HepG2 (cell line): ENCODE measurements around the gene CDKN2AIP. TPM values are rescaled to one million over a fixed set of nuclear protein-coding genes. Genes with fewer than 3 reads are reported as not detected.

ENCODE experiments used
- AHDC1 ChIP-seq: sonication (generic); formaldehyde crosslinking; IDR thresholded peaks from 2 replicates; pipeline ENCODE4 v1.5.1; 2020; ENCODE audit warnings: mild to moderate bottlenecking, missing genetic modification reagents, borderline replicate concordance
- FOXJ3 ChIP-seq: sonication (generic); formaldehyde crosslinking; IDR thresholded peaks from 2 replicates; pipeline ENCODE4 v1.4.0; 2020; ENCODE audit warnings: missing genetic modification reagents, mild to moderate bottlenecking, borderline replicate concordance
- FOXK2 ChIP-seq: fragments of 450-650 bp; IDR thresholded peaks from 2 replicates; pipeline ENCODE4 v1.6.1; 2016
- IKZF4 ChIP-seq: sonication (generic); formaldehyde crosslinking; IDR thresholded peaks from 2 replicates; pipeline ENCODE4 v1.5.1; 2020; ENCODE audit warnings: borderline replicate concordance, mild to moderate bottlenecking, low read depth, missing genetic modification reagents; ENCODE audit errors: not compliant biosample characterization
- RBFOX2 ChIP-seq: fragments of 200-400 bp; formaldehyde crosslinking; IDR thresholded peaks from 2 replicates; pipeline ENCODE4 v1.6.1; 2017; ENCODE audit warnings: low read depth, mild to moderate bottlenecking, low read length
- SRSF1 ChIP-seq: fragments of 200-400 bp; formaldehyde crosslinking; optimal IDR thresholded peaks from 2 replicates; pipeline ENCODE3; 2017; ENCODE audit warnings: mild to moderate bottlenecking, low read depth, low read length, moderate library complexity
- TEAD3 ChIP-seq: optimal IDR thresholded peaks from 2 replicates; pipeline ENCODE3; 2016; ENCODE audit warnings: borderline replicate concordance
- ZBTB2 ChIP-seq: sonication (generic); formaldehyde crosslinking; IDR thresholded peaks from 2 replicates; pipeline ENCODE4 v1.8.0; 2022; ENCODE audit warnings: low read depth, missing genetic modification reagents
- ZBTB42 ChIP-seq: sonication (generic); formaldehyde crosslinking; IDR thresholded peaks from 2 replicates; pipeline ENCODE4 v1.5.0; 2020; ENCODE audit warnings: mild to moderate bottlenecking, missing genetic modification reagents
- ZFY ChIP-seq: sonication (generic); formaldehyde crosslinking; IDR thresholded peaks from 2 replicates; pipeline ENCODE4 v1.4.0; 2020; ENCODE audit warnings: missing genetic modification reagents
- ZNF160 ChIP-seq: sonication (generic); formaldehyde crosslinking; IDR thresholded peaks from 2 replicates; pipeline ENCODE4 v1.8.0; 2022; ENCODE audit warnings: mild to moderate bottlenecking, inconsistent platforms, missing genetic modification reagents
- ZNF343 ChIP-seq: sonication (generic); formaldehyde crosslinking; IDR thresholded peaks from 2 replicates; pipeline ENCODE4 v1.4.0; 2020; ENCODE audit warnings: mild to moderate bottlenecking, missing genetic modification reagents
- ZNF710 ChIP-seq: sonication (generic); formaldehyde crosslinking; IDR thresholded peaks from 2 replicates; pipeline ENCODE4 v1.5.0; 2020; ENCODE audit warnings: mild to moderate bottlenecking, missing genetic modification reagents, borderline replicate concordance
- ZNF770 ChIP-seq: sonication (generic); formaldehyde crosslinking; IDR thresholded peaks from 2 replicates; pipeline ENCODE4 v1.5.0; 2020; ENCODE audit warnings: mild to moderate bottlenecking, missing genetic modification reagents
- ZNF83 ChIP-seq: sonication (generic); formaldehyde crosslinking; IDR thresholded peaks from 2 replicates; pipeline ENCODE4 v1.4.0; 2020; ENCODE audit warnings: missing genetic modification reagents, mild to moderate bottlenecking, borderline replicate concordance
- ZSCAN25 ChIP-seq: sonication (generic); formaldehyde crosslinking; IDR thresholded peaks from 2 replicates; pipeline ENCODE4 v1.8.0; 2022; ENCODE audit warnings: mild to moderate bottlenecking, missing genetic modification reagents
- ZSCAN9 ChIP-seq: IDR thresholded peaks from 2 replicates; pipeline ENCODE4 v1.6.1; 2016; ENCODE audit warnings: borderline replicate concordance
- polyA plus RNA-seq, 8 experiments: library from polyadenylated mRNA; depleted of rRNA in 3 of 8; stranded (reverse) in 7 of 8; unstranded in 1 of 8; fragments of >200 nt; fragmentation: Illumina TruSeq in 4 of 8; extraction: Trizol in 4 of 8; gene quantifications; 2 replicates each; pipeline versions ENCODE4 v1.2.1 to v1.2.3, GENCODE V29; 2011 to 2016; ENCODE audit warnings: low read depth in 4 of 8, missing spikeins in 1 of 8, mixed read lengths in 1 of 8; ENCODE audit not compliant: insufficient read depth in 1 of 8
- total RNA-seq, 5 experiments: library from RNA; depleted of rRNA; stranded (reverse); fragments of >200 nt; fragmentation: Illumina TruSeq; extraction: Trizol; gene quantifications; 2 replicates each; pipeline ENCODE4 v1.2.3, GENCODE V29; 2016; ENCODE audit warnings: low read depth in 1 of 5

CDKN2AIP gene
- total and polyA plus RNA-seq, 2 of the 13 experiments (the other 11 are each of a cell fraction or from before 2014, with no cell fraction given): 17.0 to 18.7 TPM

- TF ChIP-seq ZNF770 (peak; percentile 71; the same call in 1 of the 2 replicates), ZFY (CRISPR knock-in tag) (peak; percentile 100), ZSCAN9 (0 out of 2 replicates have a peak, but pooled peaks have one; percentile 9), ZSCAN25 (CRISPR knock-in tag) (peak; percentile 87; the same call in 1 of the 2 replicates), FOXJ3 (CRISPR knock-in tag) (peak; percentile 70), FOXK2 (no peak), ZBTB42 (CRISPR knock-in tag) (peak; percentile 45), IKZF4 (CRISPR knock-in tag) (peak; percentile 74), ZNF160 (CRISPR knock-in tag) (peak; percentile 59), RBFOX2 (peak; percentile 99), ZNF83 (CRISPR knock-in tag) (no peak), ZNF710 (peak; percentile 9), ZNF343 (CRISPR knock-in tag) (peak; percentile 70; the same call in 1 of the 2 replicates), SRSF1 (peak; percentile 65), ZBTB2 (peak; percentile 99), TEAD3 (CRISPR knock-in tag) (no peak), AHDC1 (CRISPR knock-in tag) (peak; percentile 57; the same call in 1 of the 2 replicates)
Measured at GRCh38 chr4:183444214-183445096, at the start of gene CDKN2AIP (continued).
